Ovary (tissue), 3 donors: ENCODE results near the gene MID1.

Experiments
- POLR2A ChIP-seq: fragments of 450-650 bp; IDR thresholded peaks from one replicate; pipeline ENCODE4 v1.6.1; 2017; ENCODE audit warnings: antibody characterized with exemption, mild to moderate bottlenecking, moderate library complexity
- TF ChIP-seq, protein P1 (sequence below), 3 donors: fragments of 450-650 bp in 2 of 3; fragments of 200-600 bp in 1 of 3; IDR thresholded peaks; one replicate each; pipeline versions ENCODE4 v1.5.1 to v1.8.0; 2016 to 2022; ENCODE audit warnings: antibody characterized with exemption in 3 of 3, mild to moderate bottlenecking in 1 of 3
- donor health status: DM: no; HTN: no; CAD: no.

DNA sequence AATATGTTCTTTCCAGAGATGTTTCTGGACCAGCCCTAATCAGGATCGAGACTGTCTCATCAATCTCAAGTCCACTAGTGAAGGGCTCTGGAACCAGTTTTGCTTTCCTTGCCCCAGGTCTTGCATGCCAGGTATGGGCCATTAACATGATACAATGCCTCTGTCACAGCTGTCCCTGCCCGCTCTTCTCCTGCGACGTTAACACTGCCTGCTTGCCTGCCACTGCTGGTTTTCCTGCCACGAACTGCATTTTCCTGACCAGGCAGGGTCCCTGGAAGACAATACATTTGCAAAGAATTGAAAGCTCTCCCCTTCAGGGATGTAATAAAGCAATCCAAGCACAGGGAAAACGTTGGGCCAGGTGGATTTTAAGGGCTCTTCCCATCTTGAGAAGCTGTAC lies 200.3 kb downstream of the MID1 start:
- TF ChIP-seq, protein P1, sequence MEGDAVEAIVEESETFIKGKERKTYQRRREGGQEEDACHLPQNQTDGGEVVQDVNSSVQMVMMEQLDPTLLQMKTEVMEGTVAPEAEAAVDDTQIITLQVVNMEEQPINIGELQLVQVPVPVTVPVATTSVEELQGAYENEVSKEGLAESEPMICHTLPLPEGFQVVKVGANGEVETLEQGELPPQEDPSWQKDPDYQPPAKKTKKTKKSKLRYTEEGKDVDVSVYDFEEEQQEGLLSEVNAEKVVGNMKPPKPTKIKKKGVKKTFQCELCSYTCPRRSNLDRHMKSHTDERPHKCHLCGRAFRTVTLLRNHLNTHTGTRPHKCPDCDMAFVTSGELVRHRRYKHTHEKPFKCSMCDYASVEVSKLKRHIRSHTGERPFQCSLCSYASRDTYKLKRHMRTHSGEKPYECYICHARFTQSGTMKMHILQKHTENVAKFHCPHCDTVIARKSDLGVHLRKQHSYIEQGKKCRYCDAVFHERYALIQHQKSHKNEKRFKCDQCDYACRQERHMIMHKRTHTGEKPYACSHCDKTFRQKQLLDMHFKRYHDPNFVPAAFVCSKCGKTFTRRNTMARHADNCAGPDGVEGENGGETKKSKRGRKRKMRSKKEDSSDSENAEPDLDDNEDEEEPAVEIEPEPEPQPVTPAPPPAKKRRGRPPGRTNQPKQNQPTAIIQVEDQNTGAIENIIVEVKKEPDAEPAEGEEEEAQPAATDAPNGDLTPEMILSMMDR (IDR thresholded peaks at IDR 0.05) = no peak
- TF ChIP-seq POLR2A = no peak
